Large intestine (tissue), 3 donors: ENCODE measurements around the gene FKBP10. TPM values are rescaled to one million over a fixed set of nuclear protein-coding genes. Genes with fewer than 3 reads are reported as not detected.

Experiments used
- DNase-seq, 2 donors: peaks; one replicate each; pipeline versions ENCODE4 v3.0.0 to v3.0.0-alpha.2; 2013
- H3K27ac ChIP-seq: one replicate; pipeline ENCODE4 v1.5.1; 2013; ENCODE audit warnings: low read length
- H3K27me3 ChIP-seq: 2 replicates; pipeline ENCODE4 v1.6.1; 2013; ENCODE audit warnings: low read length; ENCODE audit not compliant: control insufficient read depth, insufficient read depth
- H3K36me3 ChIP-seq: 2 replicates; pipeline ENCODE4 v1.6.1; 2013; ENCODE audit warnings: low read length; ENCODE audit not compliant: control insufficient read depth, insufficient read depth
- H3K4me1 ChIP-seq: one replicate; pipeline ENCODE4 v1.6.1; 2013; ENCODE audit warnings: low read length; ENCODE audit not compliant: control insufficient read depth, insufficient read depth
- H3K4me3 ChIP-seq: one replicate; pipeline ENCODE4 v1.5.1; 2013; ENCODE audit warnings: low read length
- H3K9me3 ChIP-seq: one replicate; pipeline ENCODE4 v1.6.1; 2013; ENCODE audit warnings: mild to moderate bottlenecking, low read depth, low read length, moderate library complexity; ENCODE audit not compliant: control insufficient read depth
- WGBS: methylation state at CpG from one replicate; pipeline ENCODE4 v1.1.5; 2013; ENCODE audit warnings: low lambda C conversion rate; ENCODE audit not compliant: insufficient coverage; 5-methylcytosine and 5-hydroxymethylcytosine counted together
- polyA plus RNA-seq: library from polyadenylated mRNA; unstranded; fragments of 120-200 nt; gene quantifications from one replicate; pipeline ENCODE4 v1.2.1, GENCODE V29; 2013

The FKBP10 gene
- polyA plus RNA-seq, 1 donor: 43.2 TPM

DNA sequence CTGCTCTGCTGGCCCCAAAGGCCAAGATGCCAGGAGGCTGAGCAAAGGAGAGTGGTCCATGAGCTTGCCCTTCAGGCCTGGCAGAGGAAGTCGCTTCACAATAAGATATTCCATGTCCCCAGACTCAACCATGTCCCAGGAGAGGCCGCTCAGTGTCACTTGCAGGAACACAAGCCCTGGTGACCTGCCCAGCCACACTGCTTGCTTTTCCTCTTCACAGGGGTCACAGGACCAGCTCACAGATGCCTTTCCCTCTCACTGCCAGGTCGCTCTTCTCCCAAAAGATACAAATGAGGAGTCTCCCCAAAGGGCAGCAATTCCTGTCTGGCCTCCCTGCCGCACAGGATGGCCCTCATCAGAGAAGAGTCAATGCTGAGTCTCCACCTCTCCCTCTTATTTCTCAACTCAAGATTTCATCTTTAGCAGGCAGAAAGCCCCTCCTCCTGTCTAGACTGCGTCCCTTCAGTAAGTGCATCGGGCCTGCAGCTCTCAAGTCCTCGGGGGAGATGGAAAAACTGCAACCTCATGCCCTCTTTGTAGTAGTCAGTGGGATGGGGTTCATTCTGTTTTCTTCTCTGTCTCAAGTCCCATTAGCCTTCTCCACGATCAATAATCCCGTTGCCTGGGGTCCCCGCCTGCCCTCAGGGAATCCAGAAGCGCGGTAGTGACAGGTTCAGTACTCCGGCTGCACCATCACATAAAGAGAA lies 31.2 kb upstream of the FKBP10 start:
- no peak overlapping the region for H3K4me3 ChIP-seq
- DNase-seq: no peak
- peaks cover 45% of the 10 kb centered on the region for H3K4me1 ChIP-seq
- H3K9me3 ChIP-seq: no peaks in the 10 kb centered on the region
- peaks cover 30% of the 10 kb centered on the region for H3K36me3 ChIP-seq
- peak overlapping the region; percentile 52 for H3K27ac ChIP-seq
- H3K27me3 ChIP-seq: no peaks in the 10 kb centered on the region
- WGBS: no CpG with 5 or more reads among the region's 13 CpGs

DNA sequence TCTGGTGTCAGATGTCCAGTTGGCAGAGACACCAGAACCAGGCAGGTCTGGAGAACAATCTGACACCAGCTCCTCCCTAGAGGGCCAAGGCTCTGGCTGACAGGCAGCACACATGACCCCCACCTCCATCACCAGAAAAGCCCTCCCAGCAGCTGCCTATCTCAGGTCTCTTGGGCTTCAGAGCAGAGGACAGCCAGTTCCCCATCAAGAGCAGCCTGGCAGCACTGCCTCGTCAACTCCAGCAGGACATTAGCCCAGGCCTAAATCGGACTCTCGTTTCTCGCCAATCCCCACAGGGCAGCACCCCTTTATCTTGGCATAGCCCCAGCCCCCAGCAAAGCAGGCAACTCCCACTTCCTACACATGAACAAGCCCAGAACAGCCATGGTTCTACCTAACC lies 30.7 kb upstream of the FKBP10 start:
- peaks cover 44% of the 10 kb centered on the region for H3K4me1 ChIP-seq
- no peak for DNase-seq
- H3K27me3 ChIP-seq: no peaks in the 10 kb centered on the region
- peak overlapping the region; percentile 52 for H3K27ac ChIP-seq
- no peak overlapping the region for H3K4me3 ChIP-seq
- H3K9me3 ChIP-seq: no peaks in the 10 kb centered on the region
- WGBS: no CpG with 5 or more reads among the region's 4 CpGs
- H3K36me3 ChIP-seq: peaks cover 27% of the 10 kb centered on the region

DNA sequence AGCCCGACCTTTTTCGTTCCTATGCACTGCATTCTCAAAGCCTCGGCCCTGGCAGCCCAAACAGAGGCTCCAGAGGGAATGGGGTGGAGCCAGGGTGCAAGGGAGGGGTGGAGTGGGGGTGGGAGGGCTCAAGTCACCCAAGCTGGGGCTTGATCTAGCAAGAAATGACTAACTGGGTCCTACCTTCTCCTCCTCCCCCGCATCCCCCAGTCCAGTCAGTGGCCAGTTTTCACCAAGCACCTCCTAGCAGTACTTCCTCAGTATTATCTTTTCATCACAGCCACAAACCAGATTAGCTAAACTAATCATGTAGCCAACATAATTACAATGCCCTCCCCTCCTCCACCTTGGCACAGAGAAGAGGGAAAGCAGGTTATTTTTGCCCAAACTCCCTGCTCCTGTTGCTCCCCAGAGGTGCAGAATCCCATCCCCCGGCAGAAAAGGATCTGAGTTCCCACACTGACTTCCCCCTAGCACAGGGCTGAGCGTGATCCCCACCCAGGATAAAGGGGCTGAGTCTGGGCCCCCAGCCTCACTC lies 28.5 kb upstream of the FKBP10 start:
- WGBS: no CpG with 5 or more reads among the region's 6 CpGs
- peak overlapping the region; percentile 99 for H3K27ac ChIP-seq
- DNase-seq: peak in 1 of 2 donors; percentile 54
- H3K9me3 ChIP-seq: no peaks in the 10 kb centered on the region
- H3K36me3 ChIP-seq: peaks cover 19% of the 10 kb centered on the region
- H3K4me3 ChIP-seq: peak overlapping the region; percentile 86
- peaks cover 38% of the 10 kb centered on the region for H3K4me1 ChIP-seq
- no peaks in the 10 kb centered on the region for H3K27me3 ChIP-seq

DNA sequence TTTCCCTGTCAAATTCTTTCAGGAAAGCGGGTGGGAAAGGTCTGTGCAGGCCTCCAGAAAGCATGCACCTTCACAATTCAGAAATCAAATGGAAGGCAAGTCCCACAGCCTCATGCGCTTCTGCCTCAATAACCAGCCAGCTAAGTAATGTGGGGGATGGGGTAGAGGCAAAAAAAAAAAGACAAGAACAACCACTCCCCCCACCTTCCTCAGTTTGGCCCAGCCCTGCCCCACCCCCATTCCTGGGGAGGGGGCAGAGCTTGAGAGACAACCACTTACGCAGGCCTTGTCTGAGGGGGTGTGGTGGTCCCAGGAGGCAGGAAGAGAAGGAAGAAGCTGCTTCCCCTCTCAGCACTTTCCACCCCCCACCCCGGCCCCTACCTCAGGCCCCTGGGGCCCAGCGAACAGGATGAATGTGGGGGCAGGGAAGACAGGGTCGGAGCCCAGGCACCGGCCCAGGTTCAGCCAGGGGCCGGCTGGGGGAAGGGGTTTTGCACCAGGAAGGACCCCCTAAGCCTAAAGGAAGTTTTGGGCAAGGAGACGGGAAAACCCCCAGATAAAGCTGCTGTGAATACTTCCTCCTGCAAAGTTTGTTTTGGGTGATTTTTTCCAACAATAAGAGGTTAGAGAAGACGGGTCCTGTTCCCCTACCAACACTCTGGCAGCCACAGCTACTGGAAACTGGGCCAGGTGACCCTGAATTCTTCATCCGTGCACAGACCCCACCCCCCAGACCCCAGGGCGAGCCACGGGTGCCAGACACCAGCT lies 27.5 kb upstream of the FKBP10 start:
- peak overlapping the region; percentile 86 for H3K4me3 ChIP-seq
- H3K27me3 ChIP-seq: no peaks in the 10 kb centered on the region
- 0% methylated on average over 1 of the region's 13 CpGs for WGBS
- peak; percentile 80 to 84 for DNase-seq
- H3K9me3 ChIP-seq: no peaks in the 10 kb centered on the region
- peak overlapping the region; percentile 99 for H3K27ac ChIP-seq
- peaks cover 15% of the 10 kb centered on the region for H3K36me3 ChIP-seq
- H3K4me1 ChIP-seq: peaks cover 42% of the 10 kb centered on the region

DNA sequence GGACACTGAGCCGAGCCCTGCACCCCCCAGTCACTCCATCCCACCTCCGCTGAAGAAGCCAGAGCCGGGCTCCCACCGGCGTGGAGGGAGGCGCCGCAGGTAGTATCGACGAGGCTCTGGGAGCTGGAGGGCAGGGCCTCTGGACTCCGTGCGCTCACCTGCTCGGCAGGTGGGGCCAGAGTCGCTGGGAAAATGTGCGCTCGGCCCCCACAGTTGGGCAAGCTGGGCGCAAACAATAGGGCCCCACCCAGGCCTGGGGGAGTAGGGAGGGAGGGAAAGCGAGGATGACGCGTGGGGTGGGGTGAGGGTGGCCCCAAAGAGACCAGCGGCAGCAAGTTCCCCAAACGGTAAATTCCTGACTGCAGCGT lies 27.0 kb upstream of the FKBP10 start:
- no CpG with 5 or more reads among the region's 22 CpGs for WGBS
- no peaks in the 10 kb centered on the region for H3K9me3 ChIP-seq
- peak overlapping the region; percentile 99 for H3K27ac ChIP-seq
- peak; percentile 91 to 96 for DNase-seq
- no peaks in the 10 kb centered on the region for H3K27me3 ChIP-seq
- H3K4me1 ChIP-seq: peaks cover 42% of the 10 kb centered on the region
- H3K4me3 ChIP-seq: peak overlapping the region; percentile 86
- H3K36me3 ChIP-seq: peaks cover 15% of the 10 kb centered on the region

DNA sequence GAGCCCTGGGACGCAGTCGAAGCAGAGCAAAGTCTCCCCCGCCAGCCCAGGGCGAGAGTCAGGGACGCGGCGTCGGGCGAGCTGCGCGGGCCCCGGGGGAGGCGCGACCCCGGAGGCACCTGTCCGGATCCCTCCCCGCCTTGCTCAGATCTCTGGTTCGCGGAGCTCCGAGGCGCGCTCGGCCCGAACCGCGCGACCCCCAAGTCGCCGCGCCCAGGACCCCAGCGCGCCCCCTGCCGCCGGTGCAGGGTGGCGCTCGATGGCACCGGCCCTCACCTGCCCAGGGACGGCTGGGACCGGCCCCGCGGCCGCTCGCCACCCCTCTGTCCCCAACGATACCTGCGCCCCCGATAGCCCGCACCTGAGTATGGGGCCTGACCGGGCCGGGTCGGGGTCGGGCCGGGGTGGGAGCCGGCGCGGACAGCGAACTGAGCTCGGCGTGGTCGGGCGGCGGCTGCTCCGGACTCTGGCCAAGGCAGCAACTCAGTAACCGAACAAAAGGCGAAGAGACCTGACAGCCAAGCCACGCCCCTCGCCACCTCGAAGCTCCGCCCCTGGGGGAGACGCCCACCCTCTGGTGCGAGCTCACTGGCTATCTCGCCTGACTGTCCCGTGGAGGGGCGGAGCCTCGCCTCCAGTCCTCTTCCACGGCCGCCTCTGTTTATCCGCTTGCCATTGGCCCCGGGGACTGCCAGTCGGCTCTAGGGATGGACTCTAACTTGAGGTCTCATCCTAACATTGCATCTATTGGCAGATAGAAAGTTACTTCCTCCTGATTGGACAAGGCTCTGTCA lies 26.4 kb upstream of the FKBP10 start, which contains the start of gene JUP:
TSS of gene JUP (minus strand) at position 485 of the 794 bp plus-strand sequence. CDS start 14,857 bp downstream, outside the sequence.
- Histone ChIP-seq H3K4me1 (peaks cover 39% of the 10 kb centered on the region), H3K36me3 (peaks cover 12% of the 10 kb centered on the region), H3K27ac (peak within 1 kb of the TSS; percentile 99), H3K4me3 (peak within 1 kb of the TSS; percentile 86), H3K9me3 (no peaks in the 10 kb centered on the region), H3K27me3 (no peaks in the 10 kb centered on the region)
- peak; percentile 100 for DNase-seq
- WGBS: no CpG with 5 or more reads among the region's 79 CpGs

DNA sequence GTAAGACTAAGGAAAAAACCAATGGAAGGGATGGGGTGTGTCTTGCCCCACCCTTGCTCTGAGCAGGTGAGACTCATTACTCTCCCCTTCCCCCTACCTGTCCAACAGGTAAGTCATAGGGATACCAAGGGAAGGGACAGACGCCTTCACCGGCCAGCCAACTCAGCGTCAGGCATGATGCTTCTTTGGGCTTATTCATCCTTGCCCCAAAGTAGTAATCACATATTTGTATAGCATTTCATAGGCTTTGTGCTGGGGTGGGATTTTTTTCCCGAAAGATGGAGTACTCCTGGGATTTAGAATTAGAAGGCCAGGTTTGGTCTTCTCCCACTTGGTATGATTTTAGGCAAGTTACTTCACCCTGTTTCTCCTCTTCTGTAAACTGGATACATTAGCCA lies 25.8 kb upstream of the FKBP10 start:
- no CpG with 5 or more reads among the region's 4 CpGs for WGBS
- Histone ChIP-seq H3K4me3 (no peak overlapping the region), H3K4me1 (peaks cover 39% of the 10 kb centered on the region)

DNA sequence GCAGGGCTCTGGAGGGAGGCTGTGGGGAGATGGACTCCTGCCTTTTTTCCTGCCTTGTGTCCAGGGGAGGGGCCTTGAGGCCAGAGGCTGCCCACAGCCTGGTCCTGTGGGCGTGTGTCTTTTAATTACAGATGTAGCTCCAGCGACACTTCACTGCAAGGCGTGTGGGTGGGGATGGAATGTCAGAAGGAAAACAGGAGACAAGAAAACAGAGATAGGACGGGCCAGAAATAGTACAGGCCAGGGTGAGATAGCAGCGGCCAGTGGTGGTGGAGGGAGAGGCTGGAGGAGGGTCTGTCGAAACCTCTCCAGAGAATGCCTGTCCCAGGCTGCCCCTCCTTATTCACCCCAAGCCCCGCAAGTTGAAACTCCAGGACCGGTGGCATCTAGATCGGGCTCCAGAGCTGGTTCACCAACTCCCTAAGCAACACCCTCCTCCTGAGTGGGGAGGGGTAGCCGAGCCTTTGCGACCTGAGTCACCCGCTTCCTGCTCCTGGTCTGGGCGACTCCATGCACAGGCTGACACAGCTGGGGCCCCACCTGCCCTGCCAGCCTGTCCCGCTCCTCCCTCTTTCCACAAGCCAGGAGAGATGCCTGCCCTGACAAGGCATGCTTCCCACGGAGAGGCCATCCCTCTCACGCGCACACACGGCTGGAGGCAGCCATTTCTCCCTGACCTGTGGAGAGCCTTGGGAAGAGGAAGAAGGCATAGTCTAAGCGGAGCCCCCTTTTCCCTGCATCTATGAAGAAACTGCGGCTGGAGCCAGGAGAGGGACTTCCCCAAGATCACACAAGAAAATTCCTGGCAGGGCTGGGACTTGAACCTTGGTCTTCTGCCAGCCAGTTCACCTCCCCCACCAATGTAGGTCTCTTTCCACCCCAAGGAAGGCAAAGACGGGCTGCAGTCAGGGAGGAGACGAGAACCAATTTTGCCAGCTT lies 19.7 kb upstream of the FKBP10 start:
- Histone ChIP-seq H3K4me1 (peaks cover 51% of the 10 kb centered on the region), H3K4me3 (peak overlapping the region; percentile 8), H3K9me3 (no peaks in the 10 kb centered on the region), H3K27ac (peak overlapping the region; percentile 89), H3K27me3 (no peaks in the 10 kb centered on the region), H3K36me3 (no peaks in the 10 kb centered on the region)
- WGBS: no CpG with 5 or more reads among the region's 22 CpGs
- DNase-seq: peak; percentile 92 to 97

More for the DNA sequence above, 25.8 kb upstream of the FKBP10 start:
- Histone ChIP-seq H3K9me3 (no peaks in the 10 kb centered on the region), H3K27me3 (no peaks in the 10 kb centered on the region), H3K36me3 (peaks cover 8% of the 10 kb centered on the region), H3K27ac (peak overlapping the region; percentile 83)
- DNase-seq: no peak

DNA sequence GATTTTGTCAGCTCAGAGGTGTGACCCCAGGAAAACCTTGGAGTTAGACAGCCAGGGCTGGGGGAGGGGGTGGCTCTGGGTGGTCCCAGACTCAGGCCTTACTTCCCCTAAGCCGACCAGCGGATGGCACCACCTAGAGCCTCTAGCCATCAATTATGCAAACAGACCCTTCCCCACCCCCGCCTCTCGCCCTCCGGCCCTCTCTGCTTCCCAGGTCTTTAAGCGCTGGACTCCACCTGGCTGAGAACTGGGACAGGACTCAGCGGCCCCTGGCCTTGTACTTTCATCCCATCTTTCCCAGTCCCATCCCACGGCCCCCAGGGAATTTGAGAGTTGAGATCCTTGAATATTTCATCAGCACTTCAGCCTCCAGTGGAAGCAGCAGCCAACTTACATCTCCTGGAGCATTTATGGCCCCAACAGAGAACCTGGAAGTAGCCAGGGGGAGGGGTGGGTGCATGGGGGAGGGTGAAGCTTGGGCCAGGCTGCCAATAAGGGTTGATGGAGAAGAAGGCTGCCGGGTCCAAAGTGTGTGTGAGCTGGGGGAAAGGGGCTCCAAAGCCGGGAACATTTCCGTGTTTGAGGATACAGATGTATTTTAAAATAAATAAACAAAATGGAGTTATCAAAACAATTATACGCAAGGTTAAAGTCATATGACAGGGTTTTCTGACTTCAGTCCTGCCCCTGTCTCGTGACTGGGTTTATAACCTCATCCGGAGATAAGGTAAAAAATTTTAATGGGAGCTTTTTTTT lies 18.8 kb upstream of the FKBP10 start:
- H3K9me3 ChIP-seq: no peaks in the 10 kb centered on the region
- DNase-seq: peak in 1 of 2 donors; percentile 90
- WGBS: 17% methylated on average over 1 of the region's 14 CpGs
- H3K4me3 ChIP-seq: peak overlapping the region; percentile 8
- no peaks in the 10 kb centered on the region for H3K27me3 ChIP-seq
- H3K4me1 ChIP-seq: peaks cover 51% of the 10 kb centered on the region
- H3K36me3 ChIP-seq: no peaks in the 10 kb centered on the region
- peak overlapping the region; percentile 89 for H3K27ac ChIP-seq
